ENCODE data around the gene ADIRF.
"Not testable (repeated sequence)": the region's sequence is repeated elsewhere in the genome, so short reads cannot be mapped to it uniquely, and the experiment has no call there.

Gene ADIRF

DNA sequence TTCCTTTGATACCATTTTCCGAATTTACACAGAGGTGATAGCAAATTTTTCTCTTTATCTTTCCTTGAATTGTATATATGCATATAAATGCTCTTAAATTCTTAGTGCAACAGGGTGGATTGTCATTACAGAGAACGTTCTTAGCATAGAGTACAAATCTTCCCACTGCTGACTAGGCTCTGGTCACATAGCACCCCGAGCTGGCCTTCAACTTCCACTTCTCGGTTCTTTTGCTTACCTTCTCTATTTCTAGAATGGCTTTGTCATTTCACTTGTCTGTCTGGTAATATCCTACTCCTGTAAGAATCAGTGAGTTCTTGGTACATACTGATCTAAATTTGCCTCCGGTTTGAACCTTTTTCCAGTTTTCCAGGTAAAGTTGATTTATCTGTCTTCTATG is 13.4 kb downstream of the ADIRF start:
- no peak for DNase-seq

DNA sequence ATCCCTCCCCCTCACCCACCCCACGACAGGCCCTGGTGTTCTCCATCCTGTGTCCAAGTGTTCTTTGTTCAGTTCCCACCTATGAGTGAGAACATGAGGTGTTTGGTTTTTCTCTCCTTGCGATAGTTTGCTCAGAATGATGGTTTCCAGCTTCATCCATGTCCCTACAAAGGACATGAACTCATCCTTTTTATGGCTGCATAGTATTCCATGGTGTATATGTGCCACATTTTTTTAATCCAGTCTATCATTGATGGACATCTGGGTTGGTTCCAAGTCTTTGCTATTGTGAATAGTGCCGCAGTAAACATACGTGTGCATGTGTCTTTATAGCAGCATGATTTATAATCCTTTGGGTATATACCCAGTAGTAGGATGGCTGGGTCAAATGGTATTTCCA is 16.2 kb downstream of the ADIRF start:
- DNase-seq, result not testable (repeated sequence)

DNA sequence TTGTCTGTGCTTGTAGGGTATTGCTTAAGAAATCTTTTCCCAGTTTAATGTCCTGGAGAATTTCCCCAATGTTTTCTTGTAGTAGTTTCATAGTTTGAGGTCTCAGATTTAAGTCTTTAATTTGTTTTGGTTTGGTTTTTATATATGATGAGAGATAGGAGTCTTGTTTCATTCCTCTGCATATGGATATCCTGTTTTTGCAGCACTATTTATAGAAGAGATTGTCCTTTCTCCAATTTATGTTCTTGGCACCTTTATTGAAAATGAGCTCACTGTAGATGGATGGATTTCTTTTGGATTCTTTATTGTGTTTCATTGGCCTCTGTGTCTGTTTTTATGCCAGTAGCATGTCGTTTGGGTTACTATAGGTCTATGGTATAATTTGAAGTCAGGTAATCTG is 20.2 kb downstream of the ADIRF start:
- DNase-seq, result no peak

DNA sequence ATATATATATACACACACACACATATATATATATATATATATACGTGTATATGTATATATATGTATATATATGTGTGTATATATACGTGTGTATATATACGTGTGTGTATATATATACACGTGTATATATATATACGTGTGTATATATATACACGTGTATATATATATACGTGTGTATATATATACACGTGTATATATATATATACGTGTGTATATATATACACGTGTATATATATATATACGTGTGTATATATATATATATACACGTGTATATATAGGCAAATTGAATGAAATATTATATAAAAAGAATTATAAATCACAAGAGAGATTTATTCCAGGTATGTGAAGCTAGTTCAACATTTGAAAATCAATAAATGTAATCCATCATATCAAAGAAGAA is 23.1 kb downstream of the ADIRF start:
- not testable (repeated sequence) for DNase-seq

DNA sequence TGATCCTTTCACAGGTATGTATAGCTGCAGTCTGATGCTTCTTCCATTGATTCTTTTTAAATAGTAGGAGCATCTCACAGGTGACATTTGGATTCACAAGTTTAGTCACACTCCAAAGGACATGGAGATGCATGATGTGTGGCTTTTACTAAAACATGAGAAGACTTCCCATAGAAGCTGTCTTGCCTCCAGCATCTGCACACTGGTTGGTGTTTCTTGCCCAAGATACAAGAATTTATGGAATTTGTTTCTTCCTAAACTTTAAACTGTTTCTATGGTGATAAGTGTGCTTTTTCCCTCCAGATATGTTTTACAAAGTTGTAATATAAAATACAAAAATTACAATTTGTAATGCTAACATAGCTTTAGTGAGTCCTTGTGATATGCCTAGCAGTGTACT is 24.2 kb downstream of the ADIRF start:
- no peak for DNase-seq

DNA sequence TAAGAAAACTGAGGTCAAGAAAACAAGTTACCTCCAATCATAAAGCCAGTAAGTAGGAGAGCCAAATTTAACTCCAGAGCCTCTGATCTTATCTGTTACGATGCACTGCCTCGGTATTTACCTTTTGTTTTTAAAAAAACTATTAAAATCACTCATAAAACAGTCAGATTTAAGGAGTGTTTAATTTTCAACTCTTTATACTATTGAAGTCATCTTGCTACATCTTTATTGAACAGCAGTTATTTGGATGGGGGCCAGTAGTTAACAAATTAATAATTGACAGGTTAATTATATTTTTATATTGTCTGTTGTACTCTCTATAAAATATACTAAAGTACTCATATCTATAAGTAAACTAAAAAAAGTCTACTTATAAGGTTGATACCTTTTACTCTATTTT is 24.6 kb downstream of the ADIRF start:
- DNase-seq, result no peak

DNA sequence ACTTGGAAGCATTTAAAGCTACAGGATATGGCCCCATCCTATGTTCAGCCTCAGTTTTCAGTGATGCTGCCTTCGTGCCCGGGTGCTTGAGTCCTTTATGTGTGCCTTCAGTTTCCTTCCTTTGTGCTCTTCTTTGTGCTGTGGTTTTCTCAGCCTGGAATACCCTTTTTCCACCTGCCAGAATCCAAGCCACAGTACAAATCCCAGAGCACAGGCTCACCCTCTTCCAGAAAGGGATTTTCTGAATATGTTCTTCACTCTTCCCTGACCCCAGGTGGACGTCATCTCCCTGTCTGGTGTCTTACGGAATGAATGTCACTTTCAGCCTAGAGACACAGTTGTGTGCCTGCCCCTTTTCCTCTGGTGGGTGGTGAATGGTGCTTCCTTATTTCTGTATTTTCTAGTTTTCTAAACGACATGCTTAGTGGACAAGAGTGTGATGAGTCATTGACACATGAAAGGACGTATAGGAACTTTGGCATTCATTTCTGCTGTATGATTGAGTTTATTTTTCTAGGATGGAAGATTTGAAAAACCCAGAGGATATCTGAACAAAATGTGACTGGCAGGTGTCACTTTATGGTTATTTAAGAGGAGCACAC is 31.6 kb downstream of the ADIRF start:
- not testable (repeated sequence) for DNase-seq

DNA sequence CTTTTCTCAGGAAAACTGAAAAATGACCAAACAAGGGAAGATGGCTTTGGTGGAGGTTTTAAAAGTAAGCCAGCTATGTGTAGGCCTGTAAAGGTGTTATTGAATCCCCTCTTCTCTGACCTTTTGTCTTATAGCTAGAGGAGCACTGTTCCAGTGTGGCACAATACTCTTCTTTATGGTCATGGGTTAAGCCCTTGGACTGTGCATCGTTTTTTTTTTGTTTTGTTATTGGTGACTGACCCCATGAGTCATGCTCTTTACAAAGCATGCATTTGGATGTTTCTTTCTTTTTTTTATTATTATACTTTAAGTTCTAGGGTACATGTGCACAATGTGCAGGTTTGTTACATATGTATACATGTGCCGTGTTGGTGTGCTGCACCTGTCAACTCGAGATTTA is 32.2 kb downstream of the ADIRF start:
- DNase-seq, result no peak

DNA sequence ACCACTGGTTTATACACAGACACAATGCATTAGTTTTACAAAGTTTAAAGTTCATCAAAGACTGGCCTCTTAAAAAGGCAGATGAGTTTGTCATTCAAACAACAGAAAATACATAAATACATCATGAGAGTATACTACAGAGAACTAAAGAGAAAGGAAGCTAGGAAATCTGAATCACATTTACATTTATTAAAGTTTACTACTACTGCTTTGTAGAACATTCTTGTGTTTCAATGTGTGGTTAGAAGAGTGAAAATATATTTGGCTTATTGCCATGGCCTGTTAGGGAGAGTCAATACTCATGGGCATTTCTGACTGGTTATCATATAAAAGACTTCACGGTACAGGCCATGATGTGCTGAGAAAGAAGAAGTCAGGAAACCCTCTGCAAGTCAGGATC is 38.8 kb downstream of the ADIRF start:
- not testable (repeated sequence) for DNase-seq

DNA sequence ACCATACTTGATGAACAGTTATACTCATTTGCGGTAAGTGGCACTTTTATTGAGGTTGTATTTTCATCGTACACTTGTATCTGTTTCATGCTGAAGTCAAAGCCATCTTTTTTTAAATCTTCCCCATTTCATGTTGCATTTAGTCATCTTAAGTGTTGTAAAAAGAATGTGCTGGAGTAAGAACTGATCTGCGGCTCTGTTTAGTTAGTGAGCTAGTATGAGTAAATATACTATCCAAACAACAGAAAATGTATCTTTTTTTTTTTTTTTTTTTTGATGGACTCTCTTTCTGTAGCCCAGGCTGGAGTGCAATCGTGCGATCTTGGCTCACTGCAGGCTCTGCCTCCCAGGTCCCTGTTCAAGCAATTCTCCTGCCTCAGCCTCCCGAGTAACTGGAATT is 39.4 kb downstream of the ADIRF start:
- DNase-seq, result not testable (repeated sequence)

DNA sequence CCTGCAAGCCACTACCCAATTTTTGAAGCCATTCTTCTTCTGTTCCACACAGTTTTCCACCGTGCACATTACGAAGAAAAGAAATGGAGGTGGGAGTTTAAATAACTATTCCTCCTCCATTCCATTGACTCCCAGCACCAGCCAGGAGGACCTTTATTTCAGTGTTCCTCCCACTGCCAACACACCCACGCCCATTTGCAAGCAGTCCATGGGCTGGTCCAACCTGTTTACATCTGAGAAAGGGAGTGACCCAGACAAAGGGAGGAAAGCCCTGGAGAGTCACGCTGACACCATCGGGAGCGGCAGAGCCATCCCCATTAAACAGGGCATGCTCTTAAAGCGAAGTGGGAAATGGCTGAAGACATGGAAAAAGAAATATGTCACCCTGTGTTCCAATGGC is 40.0 kb downstream of the ADIRF start:
- DNase-seq, result not testable (repeated sequence)

DNA sequence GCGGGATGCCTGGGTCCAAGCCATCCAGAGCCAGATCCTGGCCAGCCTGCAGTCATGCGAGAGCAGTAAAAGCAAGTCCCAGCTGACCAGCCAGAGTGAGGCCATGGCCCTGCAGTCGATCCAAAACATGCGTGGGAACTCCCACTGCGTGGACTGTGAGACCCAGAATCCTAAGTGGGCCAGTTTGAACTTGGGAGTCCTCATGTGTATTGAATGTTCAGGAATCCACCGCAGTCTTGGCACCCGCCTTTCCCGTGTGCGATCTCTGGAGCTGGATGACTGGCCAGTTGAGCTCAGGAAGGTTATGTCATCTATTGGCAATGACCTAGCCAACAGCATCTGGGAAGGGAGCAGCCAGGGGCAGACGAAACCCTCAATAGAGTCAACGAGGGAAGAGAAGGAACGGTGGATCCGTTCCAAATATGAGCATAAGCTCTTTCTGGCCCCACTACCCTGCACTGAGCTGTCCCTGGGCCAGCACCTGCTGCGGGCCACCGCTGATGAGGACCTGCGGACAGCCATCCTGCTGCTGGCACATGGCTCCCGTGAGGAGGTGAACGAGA is 40.9 kb downstream of the ADIRF start:
- DNase-seq, result not testable (repeated sequence)

DNA sequence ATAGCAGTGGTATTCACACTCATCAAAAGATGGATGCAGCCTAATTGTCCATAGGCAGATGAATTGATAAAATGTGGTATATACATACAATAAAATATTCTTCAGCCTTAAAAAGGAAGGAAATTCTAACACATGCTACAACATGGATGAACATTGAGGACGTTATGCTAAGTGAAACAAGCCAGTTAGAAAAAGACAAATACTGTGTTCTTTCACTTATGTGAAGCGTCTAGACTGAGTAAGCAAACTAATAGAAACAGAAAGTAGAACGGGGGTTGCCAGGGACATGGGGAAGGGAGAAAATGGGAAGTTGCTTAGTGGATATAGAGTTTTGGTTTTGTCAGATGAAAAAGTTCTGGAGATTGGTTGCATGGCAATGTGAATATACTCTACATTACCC is 45.2 kb downstream of the ADIRF start:
- not testable (repeated sequence) for DNase-seq

DNA sequence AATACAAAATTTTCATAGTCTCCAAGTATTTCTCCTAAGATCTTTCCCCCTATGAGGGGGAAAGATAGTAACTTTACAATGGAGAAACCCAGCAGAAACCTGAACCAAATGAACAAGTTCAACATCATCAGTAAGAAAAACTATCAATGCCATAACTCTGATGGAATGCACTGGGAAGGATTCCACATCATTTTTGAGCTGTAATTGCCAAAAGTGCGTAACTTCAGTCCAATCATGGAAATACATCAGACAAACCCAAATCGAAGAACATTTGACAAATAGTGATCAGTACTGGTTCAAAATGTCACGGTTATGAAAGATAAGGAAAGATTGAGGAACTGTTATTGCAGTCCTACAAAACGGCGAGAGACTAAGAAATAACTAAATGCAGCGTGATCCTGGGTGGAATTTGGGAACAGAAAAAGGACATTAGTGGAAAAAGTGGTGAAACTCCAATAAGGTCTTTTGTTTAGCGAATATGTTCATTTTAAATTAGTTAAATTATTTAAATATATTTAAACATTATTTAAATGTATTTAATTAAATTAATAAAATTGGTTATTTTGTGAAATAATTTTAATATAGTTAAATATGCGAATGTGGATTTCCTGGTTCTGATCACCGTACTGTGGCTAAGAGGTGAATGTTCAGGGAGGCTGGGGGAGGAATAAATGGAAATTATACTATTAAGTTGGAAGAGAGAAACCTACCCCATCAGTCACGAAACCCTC is 46.9 kb downstream of the ADIRF start:
- not testable (repeated sequence) for DNase-seq

DNA sequence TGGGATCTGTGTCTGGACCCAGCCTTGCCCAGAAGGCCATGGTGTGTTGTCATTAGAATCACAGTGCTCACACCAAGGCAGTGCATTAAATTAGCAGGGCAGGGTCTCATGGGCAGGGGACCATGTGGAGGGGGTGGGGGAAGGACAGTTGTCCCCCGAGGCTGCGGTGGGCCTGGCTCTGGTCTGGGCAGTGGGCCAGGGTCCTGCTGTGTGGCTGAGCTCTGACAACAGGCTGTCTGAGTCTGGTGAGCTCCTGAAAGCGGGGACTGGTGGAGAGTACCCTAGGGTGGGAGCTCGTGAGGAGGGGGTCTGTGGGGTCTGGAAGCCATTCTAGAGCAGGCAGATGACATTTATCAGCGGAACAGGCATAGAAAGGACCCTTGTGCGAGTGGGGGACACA is 49.8 kb downstream of the ADIRF start:
- not testable (repeated sequence) for DNase-seq

DNA sequence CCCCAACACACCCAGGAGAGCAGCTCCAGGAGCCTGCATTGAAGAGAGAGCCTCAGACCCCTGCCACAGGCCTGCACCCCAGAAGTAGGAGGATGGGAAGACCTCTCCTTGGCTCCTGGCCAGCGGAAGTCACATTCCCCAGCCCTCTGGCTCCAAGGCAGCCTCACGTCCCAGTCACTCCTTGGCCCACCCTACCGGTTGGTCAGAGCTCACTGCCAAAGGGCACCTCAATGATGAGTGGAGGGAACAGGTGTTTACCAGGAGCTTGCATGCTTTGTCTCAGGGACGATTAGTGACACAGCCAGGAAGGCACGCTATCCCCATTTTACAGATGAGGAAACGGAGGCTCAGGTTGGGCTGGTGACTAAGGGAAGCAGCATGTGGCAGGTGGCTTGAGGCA is 50.8 kb downstream of the ADIRF start:
- not testable (repeated sequence) for DNase-seq

DNA sequence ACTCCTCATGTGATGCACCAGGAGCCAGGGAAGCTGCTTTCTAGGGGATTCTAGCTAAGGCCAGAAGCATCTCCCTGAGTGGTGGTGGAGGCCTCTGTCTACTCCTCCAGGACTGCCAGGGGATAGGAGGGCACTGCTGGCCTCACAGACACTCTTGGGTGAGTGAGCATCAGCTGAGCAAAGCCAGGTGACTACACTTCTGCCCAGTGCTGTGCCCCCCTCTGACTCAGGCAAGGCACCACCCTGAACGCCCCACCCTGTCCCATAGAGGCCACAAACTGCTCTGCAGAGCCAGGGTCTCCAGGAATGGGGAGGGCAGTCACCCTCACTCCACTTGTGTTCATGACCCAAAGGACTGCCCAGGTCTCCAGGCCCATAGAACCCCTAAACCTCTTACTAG is 51.2 kb downstream of the ADIRF start:
- DNase-seq, result not testable (repeated sequence)

DNA sequence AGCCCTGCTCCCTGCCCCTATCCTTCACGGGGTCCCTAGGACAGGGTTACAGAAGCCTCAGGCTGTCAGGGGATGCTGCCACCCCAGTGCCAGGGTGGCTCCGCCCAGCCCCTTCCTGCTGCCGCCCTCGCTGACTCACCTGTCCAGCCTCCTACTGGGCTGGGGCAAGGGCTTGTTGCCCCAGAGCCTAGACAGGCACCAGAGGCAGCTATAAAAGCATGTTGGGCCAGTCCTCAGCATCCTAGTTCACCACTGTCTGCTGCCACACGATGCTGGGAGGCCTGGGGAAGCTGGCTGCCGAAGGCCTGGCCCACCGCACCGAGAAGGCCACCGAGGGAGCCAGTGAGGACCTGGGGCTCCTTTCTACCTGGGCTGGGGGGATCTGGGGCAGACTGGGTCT is 51.8 kb downstream of the ADIRF start, which contains the start of gene FAM25A:
Gene FAM25A, plus strand, starts transcription at position 239 of the 400 bp plus-strand sequence. Its CDS starts 31 bp downstream, at position 270.
- DNase-seq, result not testable (repeated sequence)

Measured in KG1 (cell line).